ENCODE data around the gene GLRA2. TPM values are rescaled to one million over a fixed set of nuclear protein-coding genes. Genes with fewer than 3 reads are reported as not detected.

Gene GLRA2
- total and polyA plus RNA-seq, 4 donors: not detected

GRCh38 chrX:14697451-14697850 is 168.1 kb downstream of the GLRA2 start:
- no peak for DNase-seq (ENCODE audit: low spot score)
- no peaks in the 10 kb centered on the region for H3K36me3 ChIP-seq (ENCODE audit: control insufficient read depth in 4 of 4, insufficient read depth in 3 of 4, low read depth in 1 of 4, low read length in 3 of 4)
- no peak overlapping the region for H3K4me3 ChIP-seq (ENCODE audit: low read depth in 1 of 3, low read length in 3 of 3)
- no peaks in the 10 kb centered on the region for H3K9me3 ChIP-seq (ENCODE audit: control insufficient read depth in 4 of 4, low read length in 3 of 4)
- H3K27ac ChIP-seq (ENCODE audit: low read depth in 1 of 2, low read length in 2 of 2): no peak overlapping the region
- WGBS: 84% methylated on average over 3 of the region's 3 CpGs
- TF ChIP-seq GABPA (IDR thresholded peaks at IDR 0.05 in 1 of 2, conservative IDR thresholded peaks at IDR 0.05 in 1 of 2): no peak
- TF ChIP-seq TAF1 (conservative IDR thresholded peaks at IDR 0.05): no peak
- no peak for TF ChIP-seq REST (IDR thresholded peaks at IDR 0.05)
- TF ChIP-seq RXRA (IDR thresholded peaks at IDR 0.05): no peak
- peak in 1 of 2 donors; percentile 59 for TF ChIP-seq RAD21 (IDR thresholded peaks at IDR 0.05)
- no peak for TF ChIP-seq FOXA2 (IDR thresholded peaks at IDR 0.05)
- TF ChIP-seq HNF4G (IDR thresholded peaks at IDR 0.05): no peak
- TF ChIP-seq FOXA1 (IDR thresholded peaks at IDR 0.05): no peak
- TF ChIP-seq EGR1 (IDR thresholded peaks at IDR 0.05; ENCODE audit: low read depth in 2 of 2): no peak
- peak; percentile 18 for TF ChIP-seq CTCF (IDR thresholded peaks at IDR 0.05; ENCODE audit: low read depth, low read length, missing input control)
- no peak overlapping the region for H3K9ac ChIP-seq (ENCODE audit: low read depth in 1 of 2, low read length in 2 of 2)
- no peaks in the 10 kb centered on the region for H3K27me3 ChIP-seq (ENCODE audit: control insufficient read depth in 4 of 4, insufficient read depth in 4 of 4, low read length in 3 of 4)
- H3K4me1 ChIP-seq (ENCODE audit: control insufficient read depth in 4 of 4, insufficient read depth in 4 of 4, low read length in 3 of 4): no peaks in the 10 kb centered on the region

GRCh38 chrX:14698790-14699189 is 169.5 kb downstream of the GLRA2 start:
- TF ChIP-seq JUND (IDR thresholded peaks at IDR 0.05) (no peak), SP1 (IDR thresholded peaks at IDR 0.05) (no peak), CTCF (IDR thresholded peaks at IDR 0.05; ENCODE audit: low read depth, low read length, missing input control) (no peak), FOXA2 (IDR thresholded peaks at IDR 0.05) (no peak), MAX (IDR thresholded peaks at IDR 0.05) (no peak), FOXA1 (IDR thresholded peaks at IDR 0.05) (no peak), RAD21 (IDR thresholded peaks at IDR 0.05) (no peak), ATF3 (IDR thresholded peaks at IDR 0.05) (no peak), TAF1 (conservative IDR thresholded peaks at IDR 0.05) (no peak), YY1 (IDR thresholded peaks at IDR 0.05) (no peak), HNF4G (IDR thresholded peaks at IDR 0.05) (no peak), GABPA (IDR thresholded peaks at IDR 0.05 in 1 of 2, conservative IDR thresholded peaks at IDR 0.05 in 1 of 2) (no peak), EGR1 (IDR thresholded peaks at IDR 0.05; ENCODE audit: low read depth in 2 of 2) (no peak), HNF4A (conservative IDR thresholded peaks at IDR 0.05) (no peak), REST (IDR thresholded peaks at IDR 0.05) (no peak), RXRA (IDR thresholded peaks at IDR 0.05) (no peak), NR2F2 (IDR thresholded peaks at IDR 0.05) (no peak), ZBTB33 (IDR thresholded peaks at IDR 0.05) (no peak)
- no peak overlapping the region for H3K27ac ChIP-seq (ENCODE audit: low read depth in 1 of 2, low read length in 2 of 2)
- DNase-seq (ENCODE audit: low spot score): no peak
- 52% methylated on average over 3 of the region's 3 CpGs for WGBS
- no peak overlapping the region for H3K9ac ChIP-seq (ENCODE audit: low read depth in 1 of 2, low read length in 2 of 2)
- H3K36me3 ChIP-seq (ENCODE audit: control insufficient read depth in 4 of 4, insufficient read depth in 3 of 4, low read depth in 1 of 4, low read length in 3 of 4): no peaks in the 10 kb centered on the region
- H3K4me1 ChIP-seq (ENCODE audit: control insufficient read depth in 4 of 4, insufficient read depth in 4 of 4, low read length in 3 of 4): no peaks in the 10 kb centered on the region
- H3K27me3 ChIP-seq (ENCODE audit: control insufficient read depth in 4 of 4, insufficient read depth in 4 of 4, low read length in 3 of 4): no peaks in the 10 kb centered on the region
- H3K4me3 ChIP-seq (ENCODE audit: low read depth in 1 of 3, low read length in 3 of 3): no peak overlapping the region
- no peaks in the 10 kb centered on the region for H3K9me3 ChIP-seq (ENCODE audit: control insufficient read depth in 4 of 4, low read length in 3 of 4)
